ENCODE results near the gene EEF2.
"Not testable (repeated sequence)": the region's sequence is repeated elsewhere in the genome, so short reads cannot be mapped to it uniquely, and the experiment has no call there.

EEF2 gene

GRCh38 chr19:3970808-3971598 is 14.3 kb downstream of the EEF2 start, which contains the start of gene DAPK3:
Gene DAPK3 (minus strand): TSS chr19:3971099. CDS start chr19:3969735, 1,364 bp downstream.
- peak; percentile 91 to 93 (median 93) for DNase-seq (ENCODE audit: low read depth in 2 of 3, low spot score in 2 of 3)

- no peak for DNase-seq (ENCODE audit: low read depth in 2 of 3, low spot score in 2 of 3)
These were observed 14.9 kb downstream of the EEF2 start for GRCh38 chr19:3970313-3970807.

GRCh38 chr19:3969435-3970312 is 15.6 kb downstream of the EEF2 start:
- no peak for DNase-seq (ENCODE audit: low read depth in 2 of 3, low spot score in 2 of 3)

GRCh38 chr19:3968556-3969434 is 16.5 kb downstream of the EEF2 start:
- DNase-seq (ENCODE audit: low read depth in 2 of 3, low spot score in 2 of 3) = no peak

- DNase-seq (ENCODE audit: low read depth in 2 of 3, low spot score in 2 of 3) = not testable (repeated sequence)
These were observed 17.3 kb downstream of the EEF2 start for GRCh38 chr19:3967983-3968382.

GRCh38 chr19:3966051-3967017 is 18.9 kb downstream of the EEF2 start:
- DNase-seq (ENCODE audit: low read depth in 2 of 3, low spot score in 2 of 3) = no peak

- no peak for DNase-seq (ENCODE audit: low read depth in 2 of 3, low spot score in 2 of 3)
These were observed 20.7 kb downstream of the EEF2 start for GRCh38 chr19:3964256-3965194.

GRCh38 chr19:3963458-3964255 is 21.6 kb downstream of the EEF2 start:
- no peak for DNase-seq (ENCODE audit: low read depth in 2 of 3, low spot score in 2 of 3)

- DNase-seq (ENCODE audit: low read depth in 2 of 3, low spot score in 2 of 3) = no peak
These were observed 24.3 kb downstream of the EEF2 start for GRCh38 chr19:3961007-3961406.

- no peak for DNase-seq (ENCODE audit: low read depth in 2 of 3, low spot score in 2 of 3)
These were observed 25.5 kb downstream of the EEF2 start for GRCh38 chr19:3959766-3960131.

GRCh38 chr19:3958836-3959765 is 26.2 kb downstream of the EEF2 start:
- DNase-seq (ENCODE audit: low read depth in 2 of 3, low spot score in 2 of 3) = no peak

GRCh38 chr19:3955688-3956087 is 29.6 kb downstream of the EEF2 start:
- no peak for DNase-seq (ENCODE audit: low read depth in 2 of 3, low spot score in 2 of 3)

GRCh38 chr19:3955276-3955675 is 30.0 kb downstream of the EEF2 start:
- not testable (repeated sequence) for DNase-seq (ENCODE audit: low read depth in 2 of 3, low spot score in 2 of 3)

- no peak for DNase-seq (ENCODE audit: low read depth in 2 of 3, low spot score in 2 of 3)
These were observed 31.2 kb downstream of the EEF2 start for GRCh38 chr19:3954107-3954506.

- DNase-seq (ENCODE audit: low read depth in 2 of 3, low spot score in 2 of 3) = not testable (repeated sequence)
These were observed 32.4 kb downstream of the EEF2 start for GRCh38 chr19:3952755-3953276.
